ENCODE results near the gene MAP2K3.
"Not testable (repeated sequence)": the region's sequence is repeated elsewhere in the genome, so short reads cannot be mapped to it uniquely, and the experiment has no call there.

The MAP2K3 gene

GRCh38 chr17:21348081-21348925 is 63.8 kb downstream of the MAP2K3 start:
- H3K27ac ChIP-seq (ENCODE audit: low read depth, low read length); H3K4me3 ChIP-seq (ENCODE audit: low read depth, low read length); H3K27me3 ChIP-seq (ENCODE audit: insufficient read depth, low read length); H3K36me3 ChIP-seq (ENCODE audit: insufficient read depth, low read length); H3K4me1 ChIP-seq (ENCODE audit: control insufficient read depth, insufficient read depth, low read length, unreplicated experiment); H2AFZ ChIP-seq (ENCODE audit: low read length, unreplicated experiment); H3K79me2 ChIP-seq (ENCODE audit: control insufficient read depth, insufficient read depth, low read length, unreplicated experiment): not testable (repeated sequence)

- not testable (repeated sequence) for H3K4me1 ChIP-seq (ENCODE audit: control insufficient read depth, insufficient read depth, low read length, unreplicated experiment); H3K27ac ChIP-seq (ENCODE audit: low read depth, low read length); H3K4me3 ChIP-seq (ENCODE audit: low read depth, low read length); H3K27me3 ChIP-seq (ENCODE audit: insufficient read depth, low read length); H3K36me3 ChIP-seq (ENCODE audit: insufficient read depth, low read length); H2AFZ ChIP-seq (ENCODE audit: low read length, unreplicated experiment); H3K79me2 ChIP-seq (ENCODE audit: control insufficient read depth, insufficient read depth, low read length, unreplicated experiment)
These were observed 64.4 kb downstream of the MAP2K3 start for GRCh38 chr17:21348926-21349261.

DNA sequence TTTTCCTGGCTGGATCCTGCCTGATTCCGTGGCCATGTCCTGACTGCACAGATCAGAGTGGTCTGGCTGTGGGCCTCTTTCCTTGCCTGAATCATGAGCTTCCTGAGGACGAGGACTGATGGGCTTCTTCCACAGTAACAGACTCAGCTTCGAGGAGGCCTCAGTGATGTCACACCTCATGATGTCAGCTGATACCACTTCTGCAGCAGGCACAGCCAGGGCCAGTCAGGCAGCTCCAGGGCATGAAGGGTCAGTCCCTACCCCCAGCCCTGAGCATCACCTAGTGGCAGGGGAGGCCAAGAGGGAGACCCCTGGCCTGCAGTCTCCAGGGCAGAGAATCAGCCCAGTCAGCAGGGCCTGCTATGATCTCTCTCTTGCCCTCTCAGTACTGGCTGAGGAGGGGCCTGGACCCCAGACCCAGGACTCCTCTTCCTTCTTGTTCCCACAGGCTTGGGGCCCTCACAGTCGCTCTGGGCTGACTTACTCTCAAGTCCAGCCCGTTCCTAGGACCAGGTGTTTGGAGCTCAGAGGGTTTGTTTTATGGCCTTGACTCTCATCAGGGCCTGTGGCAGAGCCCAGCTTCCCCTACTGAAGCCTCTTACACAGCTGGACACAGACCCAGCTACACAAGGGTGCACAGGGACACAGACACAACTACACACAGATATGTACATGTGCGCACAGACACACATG is 65.0 kb downstream of the MAP2K3 start:
- not testable (repeated sequence) for H3K27ac ChIP-seq (ENCODE audit: low read depth, low read length)

DNA sequence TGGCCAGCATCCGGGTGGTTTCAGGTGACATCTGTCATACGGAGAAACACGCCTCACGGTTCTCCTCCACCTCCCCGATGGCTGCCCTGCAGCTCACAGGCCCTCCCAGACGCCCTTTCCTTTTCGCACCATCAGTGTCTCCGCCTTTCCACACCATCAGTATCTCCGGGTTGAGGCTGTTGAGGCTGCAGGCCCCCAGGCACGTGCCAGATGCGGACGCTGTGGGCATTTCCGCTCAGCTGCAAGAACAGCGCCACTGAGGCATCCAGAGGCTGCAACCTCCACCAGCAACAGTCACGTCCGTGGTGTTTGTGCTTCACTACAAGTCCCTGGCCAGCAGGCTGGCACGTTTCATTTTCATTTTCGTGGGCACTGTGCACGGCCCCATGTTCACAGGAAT is 66.0 kb downstream of the MAP2K3 start:
- not testable (repeated sequence) for H3K27ac ChIP-seq (ENCODE audit: low read depth, low read length); H3K36me3 ChIP-seq (ENCODE audit: insufficient read depth, low read length); H3K27me3 ChIP-seq (ENCODE audit: insufficient read depth, low read length); H3K4me3 ChIP-seq (ENCODE audit: low read depth, low read length); H3K79me2 ChIP-seq (ENCODE audit: control insufficient read depth, insufficient read depth, low read length, unreplicated experiment); H3K4me1 ChIP-seq (ENCODE audit: control insufficient read depth, insufficient read depth, low read length, unreplicated experiment); H2AFZ ChIP-seq (ENCODE audit: low read length, unreplicated experiment)

More for the DNA sequence above, 65.0 kb downstream of the MAP2K3 start:
- not testable (repeated sequence) for H3K4me1 ChIP-seq (ENCODE audit: control insufficient read depth, insufficient read depth, low read length, unreplicated experiment); H3K36me3 ChIP-seq (ENCODE audit: insufficient read depth, low read length); H2AFZ ChIP-seq (ENCODE audit: low read length, unreplicated experiment); H3K4me3 ChIP-seq (ENCODE audit: low read depth, low read length); H3K27me3 ChIP-seq (ENCODE audit: insufficient read depth, low read length); H3K79me2 ChIP-seq (ENCODE audit: control insufficient read depth, insufficient read depth, low read length, unreplicated experiment)

DNA sequence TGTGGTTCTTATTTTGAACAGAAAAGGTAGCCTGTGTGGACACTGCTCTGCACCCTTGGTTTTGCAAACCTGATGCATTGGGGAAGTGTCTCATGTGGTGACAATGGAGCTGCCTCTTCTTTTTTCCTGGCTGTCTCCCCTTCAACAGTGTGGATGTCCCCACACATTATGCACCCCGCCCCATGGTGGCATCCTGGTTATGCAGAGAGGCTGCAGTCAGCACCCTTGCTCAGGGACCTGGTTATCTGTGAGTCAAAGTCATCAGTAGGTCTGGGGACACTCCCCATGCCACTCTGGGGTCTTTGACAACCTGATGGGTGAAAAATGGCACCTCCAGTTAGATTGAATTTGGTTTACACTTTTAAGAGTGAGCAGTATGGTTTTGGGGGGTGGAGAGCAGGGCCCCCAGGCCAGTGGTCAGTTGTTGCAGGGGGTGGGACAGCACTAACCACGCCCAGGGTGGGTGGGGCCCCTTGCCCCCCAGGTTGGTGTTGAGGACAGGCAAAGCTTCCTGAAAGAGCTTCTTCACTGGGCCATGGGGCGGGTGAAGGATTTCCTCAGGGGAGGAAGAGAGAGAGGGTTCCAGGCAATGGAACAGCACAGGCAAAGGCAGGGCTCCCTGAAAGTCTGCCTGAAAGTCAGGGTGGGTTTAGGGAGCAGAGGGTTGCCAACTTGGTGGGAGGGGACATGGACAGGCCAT is 67.0 kb downstream of the MAP2K3 start:
- Histone ChIP-seq H3K4me3 (ENCODE audit: low read depth, low read length) (no peak overlapping the region), H3K36me3 (ENCODE audit: insufficient read depth, low read length) (no peaks in the 10 kb centered on the region), H3K79me2 (ENCODE audit: control insufficient read depth, insufficient read depth, low read length, unreplicated experiment) (no peaks in the 10 kb centered on the region), H3K27me3 (ENCODE audit: insufficient read depth, low read length) (no peaks in the 10 kb centered on the region), H3K4me1 (ENCODE audit: control insufficient read depth, insufficient read depth, low read length, unreplicated experiment) (peaks cover 6% of the 10 kb centered on the region), H3K27ac (ENCODE audit: low read depth, low read length) (no peak overlapping the region), H2AFZ (ENCODE audit: low read length, unreplicated experiment) (no peak overlapping the region)

GRCh38 chr17:21352221-21352980 is 67.9 kb downstream of the MAP2K3 start:
- Histone ChIP-seq H3K79me2 (ENCODE audit: control insufficient read depth, insufficient read depth, low read length, unreplicated experiment) (no peaks in the 10 kb centered on the region), H3K4me1 (ENCODE audit: control insufficient read depth, insufficient read depth, low read length, unreplicated experiment) (peaks cover 6% of the 10 kb centered on the region), H3K27ac (ENCODE audit: low read depth, low read length) (no peak overlapping the region), H3K27me3 (ENCODE audit: insufficient read depth, low read length) (no peaks in the 10 kb centered on the region), H3K36me3 (ENCODE audit: insufficient read depth, low read length) (no peaks in the 10 kb centered on the region), H3K4me3 (ENCODE audit: low read depth, low read length) (no peak overlapping the region), H2AFZ (ENCODE audit: low read length, unreplicated experiment) (no peak overlapping the region)

GRCh38 chr17:21352981-21353265 is 68.4 kb downstream of the MAP2K3 start:
- Histone ChIP-seq H3K4me3 (ENCODE audit: low read depth, low read length) (no peak overlapping the region), H2AFZ (ENCODE audit: low read length, unreplicated experiment) (no peak overlapping the region), H3K27me3 (ENCODE audit: insufficient read depth, low read length) (no peaks in the 10 kb centered on the region), H3K79me2 (ENCODE audit: control insufficient read depth, insufficient read depth, low read length, unreplicated experiment) (no peaks in the 10 kb centered on the region), H3K27ac (ENCODE audit: low read depth, low read length) (no peak overlapping the region), H3K4me1 (ENCODE audit: control insufficient read depth, insufficient read depth, low read length, unreplicated experiment) (peaks cover 6% of the 10 kb centered on the region), H3K36me3 (ENCODE audit: insufficient read depth, low read length) (no peaks in the 10 kb centered on the region)

DNA sequence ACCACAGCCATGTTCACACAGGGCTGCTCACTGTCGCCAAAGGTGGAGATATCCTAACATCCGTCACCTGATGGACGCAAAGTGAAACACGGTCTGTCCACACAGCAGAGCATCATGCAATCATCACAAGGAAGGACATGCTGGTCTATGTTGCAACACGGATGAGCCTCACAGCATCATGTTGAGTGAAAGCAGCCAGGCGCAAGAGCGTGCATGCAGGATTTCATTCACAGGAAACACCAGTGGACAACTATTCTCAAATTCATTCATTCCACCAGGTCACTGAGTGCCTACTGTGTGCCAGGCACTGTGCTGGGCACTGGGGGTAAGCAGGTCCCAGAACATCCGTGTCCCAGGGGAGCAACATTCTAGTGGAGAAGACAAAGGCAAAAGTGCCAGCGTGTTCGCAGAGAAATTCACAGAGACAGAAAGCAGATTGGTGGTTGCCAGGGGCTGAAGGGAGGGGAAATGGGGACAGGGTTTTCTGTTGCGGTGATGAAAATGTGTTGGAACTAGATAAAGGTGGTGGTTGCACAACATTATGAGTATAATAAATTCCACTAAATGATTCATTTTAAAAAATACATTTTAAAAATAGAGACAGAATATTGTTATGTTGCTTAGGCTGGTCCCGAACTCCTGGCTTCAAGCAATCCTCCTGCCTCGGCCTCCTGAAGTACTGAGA is 69.0 kb downstream of the MAP2K3 start:
- Histone ChIP-seq H3K4me3 (ENCODE audit: low read depth, low read length) (no peak overlapping the region), H3K36me3 (ENCODE audit: insufficient read depth, low read length) (no peaks in the 10 kb centered on the region), H3K79me2 (ENCODE audit: control insufficient read depth, insufficient read depth, low read length, unreplicated experiment) (no peaks in the 10 kb centered on the region), H3K27ac (ENCODE audit: low read depth, low read length) (no peak overlapping the region), H2AFZ (ENCODE audit: low read length, unreplicated experiment) (no peak overlapping the region), H3K27me3 (ENCODE audit: insufficient read depth, low read length) (no peaks in the 10 kb centered on the region), H3K4me1 (ENCODE audit: control insufficient read depth, insufficient read depth, low read length, unreplicated experiment) (peaks cover 6% of the 10 kb centered on the region)

DNA sequence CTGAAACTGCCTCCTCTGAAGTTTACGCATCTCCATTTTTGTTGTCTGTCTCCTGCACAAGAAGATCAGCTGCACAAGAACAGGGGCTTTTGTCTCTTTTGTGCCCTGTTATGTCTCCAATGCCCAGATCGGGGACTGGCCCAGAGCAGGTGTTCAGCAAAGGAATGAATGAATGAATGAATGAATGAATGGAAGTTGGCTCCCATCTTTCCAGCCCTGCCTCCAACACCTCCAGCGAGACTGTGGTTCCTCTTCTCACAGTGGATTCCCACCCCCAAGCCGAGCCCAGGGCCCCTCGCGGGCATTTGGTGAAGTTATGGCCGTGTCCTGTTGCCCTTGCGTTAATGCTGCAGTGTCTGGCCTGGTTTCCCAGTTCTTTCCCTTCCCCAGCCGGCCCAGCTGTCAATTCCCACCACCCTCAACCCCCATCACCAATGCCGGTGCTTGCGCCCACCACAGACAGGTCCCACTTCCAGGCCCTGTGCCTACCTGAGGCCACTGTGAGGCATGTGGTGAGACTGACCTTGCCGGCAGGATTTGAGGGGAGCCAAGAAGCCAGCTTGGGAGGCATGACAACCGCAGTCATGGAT is 70.4 kb downstream of the MAP2K3 start:
- no peak overlapping the region for H2AFZ ChIP-seq (ENCODE audit: low read length, unreplicated experiment)
- H3K4me1 ChIP-seq (ENCODE audit: control insufficient read depth, insufficient read depth, low read length, unreplicated experiment), result peaks cover 6% of the 10 kb centered on the region
- no peak overlapping the region for H3K4me3 ChIP-seq (ENCODE audit: low read depth, low read length)
- no peaks in the 10 kb centered on the region for H3K79me2 ChIP-seq (ENCODE audit: control insufficient read depth, insufficient read depth, low read length, unreplicated experiment)
- no peaks in the 10 kb centered on the region for H3K27me3 ChIP-seq (ENCODE audit: insufficient read depth, low read length)
- H3K27ac ChIP-seq (ENCODE audit: low read depth, low read length), result no peak overlapping the region
- H3K36me3 ChIP-seq (ENCODE audit: insufficient read depth, low read length), result no peaks in the 10 kb centered on the region

GRCh38 chr17:21355586-21355985 is 71.1 kb downstream of the MAP2K3 start:
- H3K4me1 ChIP-seq (ENCODE audit: control insufficient read depth, insufficient read depth, low read length, unreplicated experiment), result peaks cover 6% of the 10 kb centered on the region
- no peak overlapping the region for H2AFZ ChIP-seq (ENCODE audit: low read length, unreplicated experiment)
- no peak overlapping the region for H3K27ac ChIP-seq (ENCODE audit: low read depth, low read length)
- no peaks in the 10 kb centered on the region for H3K27me3 ChIP-seq (ENCODE audit: insufficient read depth, low read length)
- H3K79me2 ChIP-seq (ENCODE audit: control insufficient read depth, insufficient read depth, low read length, unreplicated experiment), result no peaks in the 10 kb centered on the region
- no peak overlapping the region for H3K4me3 ChIP-seq (ENCODE audit: low read depth, low read length)
- H3K36me3 ChIP-seq (ENCODE audit: insufficient read depth, low read length), result no peaks in the 10 kb centered on the region
